NB4 (cell line): ENCODE measurements around the gene ATP10B.

Experiments
- MYC ChIP-seq: IDR thresholded peaks from 2 replicates; pipeline ENCODE4 v1.6.1; 2011; ENCODE audit warnings: low read depth, low read length
- POLR2A ChIP-seq: IDR thresholded peaks from 2 replicates; pipeline ENCODE4 v1.6.1; 2011; ENCODE audit warnings: mild to moderate bottlenecking; ENCODE audit not compliant: insufficient read length; ENCODE audit errors: extremely low read depth
- TF ChIP-seq, protein P1 (sequence below): IDR thresholded peaks from one replicate; pipeline ENCODE4 v1.5.1; 2012; ENCODE audit warnings: low read depth, low read length
- TF ChIP-seq, protein P2 (sequence below): IDR thresholded peaks from 2 replicates; pipeline ENCODE4 v1.6.1; 2011; ENCODE audit warnings: low read depth, low read length

DNA sequence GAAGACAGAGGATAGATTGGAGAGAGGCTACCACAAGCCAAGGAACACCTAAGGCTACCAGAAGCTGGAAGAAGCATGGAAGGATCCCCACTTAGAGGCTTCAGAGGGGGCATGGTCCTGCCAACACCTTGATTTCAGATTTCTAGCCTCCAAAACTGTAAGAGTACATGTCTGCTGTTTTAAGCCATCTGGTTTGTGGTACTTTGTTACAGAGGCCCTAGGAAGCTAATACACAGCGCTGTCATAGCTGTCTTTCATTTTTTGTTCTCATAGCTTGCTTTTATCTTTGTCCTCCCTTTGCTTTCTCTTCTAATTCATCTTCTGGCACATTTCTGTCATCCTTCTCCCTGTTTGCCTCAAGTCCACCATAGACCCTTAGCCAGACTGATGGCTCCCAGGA is 104.5 kb downstream of the ATP10B start:
- TF ChIP-seq POLR2A, result no peak
- TF ChIP-seq, protein P1, sequence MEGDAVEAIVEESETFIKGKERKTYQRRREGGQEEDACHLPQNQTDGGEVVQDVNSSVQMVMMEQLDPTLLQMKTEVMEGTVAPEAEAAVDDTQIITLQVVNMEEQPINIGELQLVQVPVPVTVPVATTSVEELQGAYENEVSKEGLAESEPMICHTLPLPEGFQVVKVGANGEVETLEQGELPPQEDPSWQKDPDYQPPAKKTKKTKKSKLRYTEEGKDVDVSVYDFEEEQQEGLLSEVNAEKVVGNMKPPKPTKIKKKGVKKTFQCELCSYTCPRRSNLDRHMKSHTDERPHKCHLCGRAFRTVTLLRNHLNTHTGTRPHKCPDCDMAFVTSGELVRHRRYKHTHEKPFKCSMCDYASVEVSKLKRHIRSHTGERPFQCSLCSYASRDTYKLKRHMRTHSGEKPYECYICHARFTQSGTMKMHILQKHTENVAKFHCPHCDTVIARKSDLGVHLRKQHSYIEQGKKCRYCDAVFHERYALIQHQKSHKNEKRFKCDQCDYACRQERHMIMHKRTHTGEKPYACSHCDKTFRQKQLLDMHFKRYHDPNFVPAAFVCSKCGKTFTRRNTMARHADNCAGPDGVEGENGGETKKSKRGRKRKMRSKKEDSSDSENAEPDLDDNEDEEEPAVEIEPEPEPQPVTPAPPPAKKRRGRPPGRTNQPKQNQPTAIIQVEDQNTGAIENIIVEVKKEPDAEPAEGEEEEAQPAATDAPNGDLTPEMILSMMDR, result no peak
- TF ChIP-seq, protein P2, sequence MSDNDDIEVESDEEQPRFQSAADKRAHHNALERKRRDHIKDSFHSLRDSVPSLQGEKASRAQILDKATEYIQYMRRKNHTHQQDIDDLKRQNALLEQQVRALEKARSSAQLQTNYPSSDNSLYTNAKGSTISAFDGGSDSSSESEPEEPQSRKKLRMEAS, result no peak
- no peak for TF ChIP-seq MYC
